ENCODE data around the gene PFAS. TPM values are rescaled to one million over a fixed set of nuclear protein-coding genes. Genes with fewer than 3 reads are reported as not detected.
"Not testable (repeated sequence)": the region's sequence is repeated elsewhere in the genome, so short reads cannot be mapped to it uniquely, and the experiment has no call there.

The PFAS gene
- total and polyA plus RNA-seq, 4 experiments from 2014 or later: 8.9 to 29.1 (median 18.9) TPM

DNA sequence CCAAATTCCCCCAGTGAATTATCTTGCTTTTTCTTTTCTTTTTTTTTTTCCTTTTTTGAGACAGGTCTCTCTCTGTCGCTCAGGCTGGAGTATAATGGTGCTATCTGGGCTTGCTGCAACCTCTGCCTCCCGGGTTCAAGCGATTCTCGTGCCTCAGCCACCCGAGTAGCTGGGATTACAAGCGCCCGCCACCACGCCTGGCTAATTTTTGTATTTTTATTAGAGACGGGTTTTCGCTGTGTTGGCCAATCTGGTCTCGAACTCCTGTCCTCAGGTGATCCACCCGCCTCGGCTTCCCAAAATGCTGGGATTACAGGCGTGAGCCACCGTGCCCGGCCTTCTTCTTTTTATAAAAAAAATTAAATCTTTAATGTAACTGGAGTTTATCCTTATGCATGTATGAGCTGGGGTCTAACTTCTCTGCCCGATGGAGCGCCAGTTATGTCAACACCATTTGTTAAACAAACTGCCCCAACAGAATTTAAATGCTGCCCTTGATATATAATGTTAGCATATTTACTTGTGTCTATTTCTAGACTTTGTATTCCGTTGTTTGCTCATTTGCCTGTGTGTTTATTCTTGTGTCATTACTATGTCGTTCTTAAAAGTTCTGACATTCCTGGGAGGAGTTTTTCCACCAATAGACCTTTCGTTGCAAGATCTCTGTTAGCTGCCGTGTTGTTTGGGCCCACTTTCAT lies 38.2 kb upstream of the PFAS start:
- intact Hi-C loops (cut with micrococcal nuclease): loop anchor here (1.0 kb wide), 3 partner anchors 11 to 24 kb away; no protein-coding TSS in a partner anchor
- H3K27me3 Mint-ChIP-seq: no peaks in the 10 kb centered on the region
- POLR2A ChIA-PET (ENCODE audit: partially characterized antibody): interaction anchor here (0.6 to 5.0 kb wide), 23 partner anchors 8 to 92 kb away, joined by 3 to 74 read pairs (median 5); partner anchors contain the start of genes ALOXE3, BORCS6, CTC1 and PFAS
- peak overlapping the region; percentile 82 to 95 (median 94) for H3K27ac Mint-ChIP-seq
- H3K27me3 ChIP-seq (ENCODE audit: insufficient read depth, low read length): no peaks in the 10 kb centered on the region
- H3K27ac ChIP-seq (ENCODE audit: low read depth, low read length): peak overlapping the region; percentile 69
- peaks cover 15% of the 10 kb centered on the region for H3K4me1 ChIP-seq (ENCODE audit: insufficient read depth, low read length)
- CTCF ChIA-PET (ENCODE audit: partially characterized antibody): interaction anchor here (0.9 to 1.8 kb wide), 7 partner anchors 10 to 117 kb away, joined by 3 to 6 read pairs (median 4); partner anchors contain the start of genes ALOXE3 and SLC25A35
- peaks cover 0 to 2% (median 0%) of the 10 kb centered on the region in 8 donors for H3K9me3 Mint-ChIP-seq
- DNase-seq: no peak
- H3K36me3 Mint-ChIP-seq: no peaks in the 10 kb centered on the region
- H3K4me1 Mint-ChIP-seq: peaks cover 13 to 21% (median 17%) of the 10 kb centered on the region in 4 donors
- H3K4me3 Mint-ChIP-seq: peak overlapping the region; percentile 85 to 96 (median 92)
- peak overlapping the region; percentile 71 to 83 for H3K4me3 ChIP-seq (ENCODE audit: low read length in 2 of 2)
- no peaks in the 10 kb centered on the region for H3K36me3 ChIP-seq (ENCODE audit: insufficient read depth, low read length)
- H3K9me3 ChIP-seq (ENCODE audit: control insufficient read depth in 1 of 2, low read length in 2 of 2): no peaks in the 10 kb centered on the region

GRCh38 chr17:8212312-8213180 lies 36.5 kb upstream of the PFAS start:
- intact Hi-C loops (cut with micrococcal nuclease): no loop called here
- no peak for DNase-seq
- Mint-ChIP-seq H3K4me1 (peaks cover 13 to 21% (median 16%) of the 10 kb centered on the region in 4 donors), H3K36me3 (no peaks in the 10 kb centered on the region), H3K9me3 (peaks cover 0 to 2% (median 0%) of the 10 kb centered on the region in 8 donors), H3K27ac (peak overlapping the region in 1 of 7 donors; percentile 82), H3K27me3 (no peaks in the 10 kb centered on the region), H3K4me3 (no peak overlapping the region)
- no peak overlapping the region for H3K4me3 ChIP-seq (ENCODE audit: low read length in 2 of 2)
- H3K27me3 ChIP-seq (ENCODE audit: insufficient read depth, low read length): no peaks in the 10 kb centered on the region
- no peaks in the 10 kb centered on the region for H3K9me3 ChIP-seq (ENCODE audit: control insufficient read depth in 1 of 2, low read length in 2 of 2)
- ChIA-PET POLR2A (ENCODE audit: partially characterized antibody) (interaction anchor here (1.0 to 5.0 kb wide), 7 partner anchors 10 to 94 kb away, joined by 3 to 74 read pairs (median 15); partner anchors contain the start of genes ALOXE3, BORCS6 and CTC1), CTCF (ENCODE audit: partially characterized antibody) (interaction anchor here (1.2 to 1.8 kb wide), 2 partner anchors 18 to 89 kb away, joined by 3 read pairs; no protein-coding TSS in a partner anchor)
- H3K4me1 ChIP-seq (ENCODE audit: insufficient read depth, low read length): peaks cover 15% of the 10 kb centered on the region
- H3K36me3 ChIP-seq (ENCODE audit: insufficient read depth, low read length): no peaks in the 10 kb centered on the region
- no peak overlapping the region for H3K27ac ChIP-seq (ENCODE audit: low read depth, low read length)

DNA sequence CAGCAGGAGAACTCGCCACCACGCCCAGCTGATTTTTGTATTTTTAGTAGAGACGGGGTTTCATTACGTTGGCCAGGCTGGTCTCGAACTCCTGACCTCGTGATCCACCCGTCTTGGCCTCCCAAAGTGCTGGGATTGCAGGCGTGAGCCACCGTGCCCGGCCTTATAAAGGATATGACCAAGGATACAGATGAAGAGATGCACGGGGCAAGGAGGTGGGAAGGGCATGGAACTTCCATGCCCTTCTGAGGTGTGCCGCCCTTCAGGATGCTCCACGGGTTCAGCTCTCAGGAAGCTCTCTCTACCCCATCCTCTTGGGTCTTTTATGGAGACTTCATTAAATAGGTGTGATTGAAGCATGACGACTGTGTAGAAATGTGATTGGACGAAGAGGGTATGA lies 35.1 kb upstream of the PFAS start:
- intact Hi-C loops (cut with micrococcal nuclease); H3K4me3 ChIP-seq (ENCODE audit: low read length in 2 of 2); H3K4me3 Mint-ChIP-seq; H3K9me3 Mint-ChIP-seq; H3K27ac ChIP-seq (ENCODE audit: low read depth, low read length); DNase-seq; H3K27ac Mint-ChIP-seq; H3K36me3 ChIP-seq (ENCODE audit: insufficient read depth, low read length); CTCF ChIA-PET (ENCODE audit: partially characterized antibody); H3K27me3 ChIP-seq (ENCODE audit: insufficient read depth, low read length); H3K36me3 Mint-ChIP-seq; H3K27me3 Mint-ChIP-seq; H3K9me3 ChIP-seq (ENCODE audit: control insufficient read depth in 1 of 2, low read length in 2 of 2): not testable (repeated sequence)
- POLR2A ChIA-PET (ENCODE audit: partially characterized antibody): interaction anchor here (1.0 to 5.0 kb wide), 6 partner anchors 8 to 95 kb away, joined by 3 to 74 read pairs (median 4); no protein-coding TSS in a partner anchor
- peaks cover 16 to 26% (median 21%) of the 10 kb centered on the region in 4 donors for H3K4me1 Mint-ChIP-seq
- H3K4me1 ChIP-seq (ENCODE audit: insufficient read depth, low read length): peaks cover 15% of the 10 kb centered on the region

GRCh38 chr17:8220783-8221662 lies 28.1 kb upstream of the PFAS start:
- Histone ChIP-seq H3K27ac (ENCODE audit: low read depth, low read length) (peak overlapping the region; percentile 89), H3K27me3 (ENCODE audit: insufficient read depth, low read length) (no peaks in the 10 kb centered on the region), H3K4me3 (ENCODE audit: low read length in 2 of 2) (peak overlapping the region; percentile 63 to 99), H3K36me3 (ENCODE audit: insufficient read depth, low read length) (peaks cover 6% of the 10 kb centered on the region), H3K4me1 (ENCODE audit: insufficient read depth, low read length) (peaks cover 38% of the 10 kb centered on the region), H3K9me3 (ENCODE audit: control insufficient read depth in 1 of 2, low read length in 2 of 2) (no peaks in the 10 kb centered on the region)
- intact Hi-C loops (cut with micrococcal nuclease): loop anchor here (1.0 to 5.0 kb wide), 2 partner anchors 79 to 161 kb away; partner anchors contain the start of gene RPL26
- POLR2A ChIA-PET (ENCODE audit: partially characterized antibody): interaction anchor here (0.6 to 14.6 kb wide), 33 partner anchors 9 to 745 kb away, joined by 3 to 611 read pairs (median 20); partner anchors contain the start of genes ALOXE3, AURKB, BORCS6 and CTC1
- H3K9me3 Mint-ChIP-seq: peaks cover 0 to 25% (median 2%) of the 10 kb centered on the region in 8 donors
- peaks cover 26 to 67% (median 53%) of the 10 kb centered on the region in 4 donors for H3K4me1 Mint-ChIP-seq
- H3K27ac Mint-ChIP-seq: peak overlapping the region; percentile 97 to 100 (median 98)
- H3K4me3 Mint-ChIP-seq: peak overlapping the region; percentile 93 to 98 (median 94)
- H3K27me3 Mint-ChIP-seq: peaks cover 4 to 21% of the 10 kb centered on the region in 2 donors
- H3K36me3 Mint-ChIP-seq: peaks cover 10 to 39% of the 10 kb centered on the region in 2 donors
- peak; percentile 80 to 88 (median 84) for DNase-seq
- CTCF ChIA-PET (ENCODE audit: partially characterized antibody): interaction anchor here (0.5 to 6.6 kb wide), 22 partner anchors 10 to 156 kb away, joined by 3 to 72 read pairs (median 5); partner anchors contain the start of genes ALOXE3, AURKB, BORCS6 and CTC1

DNA sequence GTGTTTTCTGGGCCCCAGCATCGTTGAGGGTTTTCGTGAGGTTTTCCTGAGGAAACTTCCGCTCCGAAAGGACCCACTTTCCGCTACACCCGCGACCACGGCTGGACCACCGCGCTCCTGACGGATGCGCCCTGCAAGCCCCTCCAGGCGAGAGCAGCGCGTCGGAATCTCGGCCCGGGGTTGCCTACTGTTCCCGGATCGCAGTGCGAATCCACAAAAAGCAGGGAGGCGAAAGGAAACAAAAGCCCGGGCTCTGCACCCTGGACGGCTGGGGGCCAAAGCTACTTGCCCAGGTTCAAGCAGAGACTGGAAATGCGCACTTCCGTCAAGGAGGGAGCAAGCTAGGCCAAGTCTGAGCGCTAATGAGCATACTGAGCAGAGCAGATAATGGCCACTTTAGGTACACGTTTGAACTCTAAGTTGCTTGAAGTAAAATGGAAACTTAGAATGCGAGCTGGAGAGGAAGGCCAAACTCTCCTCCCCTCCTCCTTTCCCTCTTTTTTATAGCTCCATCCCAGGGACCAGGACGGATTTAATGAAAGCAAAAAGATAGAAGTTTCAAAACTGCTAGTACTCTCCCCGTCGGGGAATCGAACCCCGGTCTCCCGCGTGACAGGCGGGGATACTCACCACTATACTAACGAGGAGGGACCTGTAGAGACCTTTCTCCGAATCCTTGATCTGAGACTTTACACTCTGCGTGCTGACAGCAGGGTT lies 27.3 kb upstream of the PFAS start:
- H3K4me1 ChIP-seq (ENCODE audit: insufficient read depth, low read length): peaks cover 46% of the 10 kb centered on the region
- peaks cover 6% of the 10 kb centered on the region for H3K36me3 ChIP-seq (ENCODE audit: insufficient read depth, low read length)
- H3K9me3 Mint-ChIP-seq: peaks cover 0 to 31% (median 2%) of the 10 kb centered on the region in 8 donors
- peaks cover 29 to 75% (median 61%) of the 10 kb centered on the region in 4 donors for H3K4me1 Mint-ChIP-seq
- no peaks in the 10 kb centered on the region for H3K9me3 ChIP-seq (ENCODE audit: control insufficient read depth in 1 of 2, low read length in 2 of 2)
- peak overlapping the region; percentile 89 for H3K27ac ChIP-seq (ENCODE audit: low read depth, low read length)
- POLR2A ChIA-PET (ENCODE audit: partially characterized antibody): interaction anchor here (0.6 to 14.6 kb wide), 38 partner anchors 10 to 746 kb away, joined by 3 to 611 read pairs (median 10); partner anchors contain the start of genes ALOXE3, AURKB, BORCS6 and CNTROB
- CTCF ChIA-PET (ENCODE audit: partially characterized antibody): interaction anchor here (0.9 to 6.6 kb wide), 21 partner anchors 9 to 142 kb away, joined by 3 to 72 read pairs (median 5); partner anchors contain the start of genes ALOXE3, AURKB, BORCS6 and CTC1
- H3K27ac Mint-ChIP-seq: peak overlapping the region; percentile 97 to 100 (median 98)
- no peaks in the 10 kb centered on the region for H3K27me3 ChIP-seq (ENCODE audit: insufficient read depth, low read length)
- peak overlapping the region; percentile 63 to 99 for H3K4me3 ChIP-seq (ENCODE audit: low read length in 2 of 2)
- intact Hi-C loops (cut with micrococcal nuclease): loop anchor here (1.0 to 5.0 kb wide), 11 partner anchors 12 to 160 kb away; partner anchors contain the start of genes AURKB, RANGRF and RPL26
- DNase-seq: peak; percentile 92 to 95 (median 94)
- peaks cover 4 to 21% of the 10 kb centered on the region in 2 donors for H3K27me3 Mint-ChIP-seq
- H3K4me3 Mint-ChIP-seq: peak overlapping the region; percentile 93 to 98 (median 94)
- H3K36me3 Mint-ChIP-seq: peaks cover 16 to 46% of the 10 kb centered on the region in 2 donors

Measured in CD4-positive, alpha-beta memory T cell (primary cell).